Liver (tissue), 9 donors: ENCODE results near the gene NLGN1. TPM values are rescaled to one million over a fixed set of nuclear protein-coding genes. Genes with fewer than 3 reads are reported as not detected.

Source experiments
- DNase-seq: peaks from one replicate; pipeline ENCODE4 v3.0.0-alpha.2; 2017; ENCODE audit warnings: low spot score
- H3K27ac ChIP-seq, 2 donors: one replicate each; pipeline ENCODE4 v1.7.0; 2013; ENCODE audit warnings: inconsistent platforms in 2 of 2, low read length in 2 of 2, control low read depth in 1 of 2, low read depth in 1 of 2, mild to moderate bottlenecking in 1 of 2
- H3K27me3 ChIP-seq, 4 donors: one replicate each; pipeline versions ENCODE4 v1.6.1 to v1.7.0; 2013; ENCODE audit warnings: low read length in 3 of 4, inconsistent platforms in 1 of 4, mild to moderate bottlenecking in 1 of 4, moderate library complexity in 1 of 4; ENCODE audit not compliant: control insufficient read depth in 4 of 4, insufficient read depth in 4 of 4
- H3K36me3 ChIP-seq, 4 donors: one replicate each; pipeline versions ENCODE4 v1.6.1 to v1.7.0; 2013; ENCODE audit warnings: low read length in 3 of 4, mild to moderate bottlenecking in 3 of 4, low read depth in 1 of 4, moderate library complexity in 1 of 4; ENCODE audit not compliant: control insufficient read depth in 4 of 4, insufficient read depth in 3 of 4
- H3K4me1 ChIP-seq, 4 donors: one replicate each; pipeline versions ENCODE4 v1.6.1 to v1.7.0; 2013; ENCODE audit warnings: low read length in 3 of 4, mild to moderate bottlenecking in 3 of 4, moderate library complexity in 1 of 4; ENCODE audit not compliant: control insufficient read depth in 4 of 4, insufficient read depth in 4 of 4
- H3K4me3 ChIP-seq, 3 donors: one replicate each; pipeline versions ENCODE4 v1.6.1 to v1.7.0; 2013; ENCODE audit warnings: low read length in 3 of 3, control low read depth in 1 of 3, low read depth in 1 of 3, mild to moderate bottlenecking in 1 of 3
- H3K9ac ChIP-seq, 2 donors: one replicate each; pipeline ENCODE4 v1.7.0; 2013; ENCODE audit warnings: low read length in 2 of 2, mild to moderate bottlenecking in 2 of 2, moderate library complexity in 2 of 2, control low read depth in 1 of 2, low read depth in 1 of 2
- H3K9me3 ChIP-seq, 4 donors: one replicate each; pipeline versions ENCODE4 v1.6.1 to v1.7.0; 2013; ENCODE audit warnings: low read length in 3 of 4; ENCODE audit not compliant: control insufficient read depth in 4 of 4
- ATF3 ChIP-seq: IDR thresholded peaks from 2 replicates; pipeline ENCODE4 v1.6.1; 2016; ENCODE audit warnings: antibody characterized with exemption
- CTCF ChIP-seq: fragments of 150-350 bp; IDR thresholded peaks from 2 replicates; pipeline ENCODE4 v1.5.1; 2017; ENCODE audit warnings: improper control_type of control experiment, low read depth, low read length; ENCODE audit not compliant: missing input control
- EGR1 ChIP-seq, 2 donors: IDR thresholded peaks; 2 replicates each; pipeline ENCODE4 v1.6.1; 2016 to 2018; ENCODE audit warnings: antibody characterized with exemption in 2 of 2, low read depth in 2 of 2
- FOXA1 ChIP-seq: IDR thresholded peaks from 2 replicates; pipeline ENCODE4 v1.6.1; 2016; ENCODE audit warnings: antibody characterized with exemption
- FOXA2 ChIP-seq: IDR thresholded peaks from 2 replicates; pipeline ENCODE4 v1.6.1; 2016; ENCODE audit warnings: antibody characterized with exemption
- GABPA ChIP-seq, 2 donors: IDR thresholded peaks in 1 of 2; conservative IDR thresholded peaks in 1 of 2; 2 replicates each; pipeline ENCODE4 v1.6.1; 2016; ENCODE audit warnings: antibody characterized with exemption in 2 of 2, mild to moderate bottlenecking in 1 of 2, moderate library complexity in 1 of 2
- HNF4A ChIP-seq, 2 donors: conservative IDR thresholded peaks; 2 replicates each; pipeline ENCODE4 v1.6.1; 2016; ENCODE audit warnings: antibody characterized with exemption in 2 of 2, mild to moderate bottlenecking in 2 of 2
- HNF4G ChIP-seq: IDR thresholded peaks from 2 replicates; pipeline ENCODE4 v1.6.1; 2016; ENCODE audit warnings: antibody characterized with exemption
- JUND ChIP-seq, 2 donors: IDR thresholded peaks; 2 replicates each; pipeline ENCODE4 v1.6.1; 2016; ENCODE audit warnings: antibody characterized with exemption in 2 of 2
- MAX ChIP-seq: IDR thresholded peaks from 2 replicates; pipeline ENCODE4 v1.6.1; 2016; ENCODE audit warnings: antibody characterized with exemption
- NR2F2 ChIP-seq: IDR thresholded peaks from 2 replicates; pipeline ENCODE4 v1.6.1; 2016; ENCODE audit warnings: antibody characterized with exemption
- RAD21 ChIP-seq, 2 donors: IDR thresholded peaks; 2 replicates each; pipeline ENCODE4 v1.6.1; 2016; ENCODE audit warnings: antibody characterized with exemption in 2 of 2, mild to moderate bottlenecking in 2 of 2
- REST ChIP-seq: IDR thresholded peaks from 2 replicates; pipeline ENCODE4 v1.6.1; 2016; ENCODE audit warnings: antibody characterized with exemption, mild to moderate bottlenecking
- RXRA ChIP-seq, 2 donors: IDR thresholded peaks; 2 replicates each; pipeline ENCODE4 v1.6.1; 2017 to 2018; ENCODE audit warnings: antibody characterized with exemption in 2 of 2, mild to moderate bottlenecking in 1 of 2
- SP1 ChIP-seq: IDR thresholded peaks from 2 replicates; pipeline ENCODE4 v1.6.1; 2018; ENCODE audit warnings: antibody characterized with exemption, mild to moderate bottlenecking
- TAF1 ChIP-seq: conservative IDR thresholded peaks from 2 replicates; pipeline ENCODE4 v1.6.1; 2016; ENCODE audit warnings: antibody characterized with exemption, mild to moderate bottlenecking
- YY1 ChIP-seq: IDR thresholded peaks from 2 replicates; pipeline ENCODE4 v1.6.1; 2016; ENCODE audit warnings: antibody characterized with exemption, mild to moderate bottlenecking
- ZBTB33 ChIP-seq: IDR thresholded peaks from 2 replicates; pipeline ENCODE4 v1.6.1; 2016; ENCODE audit warnings: antibody characterized with exemption
- WGBS: extraction: QIAGEN DNeasy Blood & Tissue Kit; methylation state at CpG from one replicate; pipeline ENCODE4 v1.1.7; 2013; 5-methylcytosine and 5-hydroxymethylcytosine counted together
- polyA plus RNA-seq, 2 donors: library from polyadenylated mRNA; stranded (reverse) in 1 of 2; unstranded in 1 of 2; fragments of 200-250 nt in 1 of 2; fragments of >200 nt in 1 of 2; fragmentation: Nextera tagmentation in 1 of 2; extraction: Ambion mirVana in 1 of 2; gene quantifications; one replicate each; pipeline versions ENCODE4 v1.2.1 to v1.2.3, GENCODE V29; 2013 to 2015
- total RNA-seq, 2 donors: library from RNA; depleted of rRNA; stranded (reverse); fragments of >200 nt; gene quantifications; one replicate each; pipeline ENCODE4 v1.2.3, GENCODE V29; 2014
- donor health status: healthy.
- donor health status: healthy.
- donor health status: healthy.
- donor health status: healthy.
- donor health status: healthy.

Gene NLGN1
- total and polyA plus RNA-seq, 4 donors: 0.02 to 0.67 (median 0.37) TPM; not detected in 1

GRCh38 chr3:173750591-173750990, 353.0 kb downstream of the NLGN1 start:
- 80% methylated on average over 1 of the region's 1 CpG for WGBS
- Histone ChIP-seq H3K27me3 (no peaks in the 10 kb centered on the region), H3K27ac (no peak overlapping the region), H3K36me3 (no peaks in the 10 kb centered on the region), H3K9ac (no peak overlapping the region), H3K9me3 (no peaks in the 10 kb centered on the region), H3K4me3 (no peak overlapping the region), H3K4me1 (no peaks in the 10 kb centered on the region)
- DNase-seq: no peak
- TF ChIP-seq HNF4G (no peak), YY1 (no peak), FOXA2 (no peak), TAF1 (no peak), REST (no peak), SP1 (no peak), FOXA1 (no peak), ZBTB33 (no peak), ATF3 (no peak), RXRA (IDR thresholded peaks at IDR 0.05) (no peak), EGR1 (IDR thresholded peaks at IDR 0.05; ENCODE audit: low read depth in 2 of 2) (no peak), MAX (no peak), NR2F2 (no peak), GABPA (IDR thresholded peaks at IDR 0.05 in 1 of 2, conservative IDR thresholded peaks at IDR 0.05 in 1 of 2) (no peak), CTCF (no peak), RAD21 (IDR thresholded peaks at IDR 0.05) (no peak), JUND (IDR thresholded peaks at IDR 0.05) (no peak), HNF4A (conservative IDR thresholded peaks at IDR 0.05) (no peak)

GRCh38 chr3:173753593-173753992, 356.0 kb downstream of the NLGN1 start:
- Histone ChIP-seq H3K27me3 (no peaks in the 10 kb centered on the region), H3K9ac (no peak overlapping the region), H3K27ac (no peak overlapping the region), H3K4me3 (no peak overlapping the region), H3K36me3 (no peaks in the 10 kb centered on the region), H3K4me1 (no peaks in the 10 kb centered on the region), H3K9me3 (no peaks in the 10 kb centered on the region)
- TF ChIP-seq FOXA2 (no peak), MAX (no peak), JUND (IDR thresholded peaks at IDR 0.05) (no peak), HNF4G (no peak), FOXA1 (no peak), HNF4A (conservative IDR thresholded peaks at IDR 0.05) (no peak)
- DNase-seq: no peak
